Trophoblast cell (in vitro differentiated cells and primary cell): Measurements from ENCODE around the gene DHX35.
"Not testable (repeated sequence)": the region's sequence is repeated elsewhere in the genome, so short reads cannot be mapped to it uniquely, and the experiment has no call there.

Source experiments
- DNase-seq, 2 donors: peaks; one replicate each; pipeline ENCODE4 v3.0.0-alpha.2; 2016
- H2AFZ ChIP-seq: 2 replicates; pipeline ENCODE4 v1.6.1; 2013; ENCODE audit warnings: low read length, moderate library complexity, mild to moderate bottlenecking; ENCODE audit not compliant: insufficient read depth, poor library complexity
- H2AK5ac ChIP-seq: 2 replicates; pipeline ENCODE4 v1.6.1; 2013; ENCODE audit warnings: mild to moderate bottlenecking, low read length
- H2BK120ac ChIP-seq: 2 replicates; pipeline ENCODE4 v1.6.1; 2013; ENCODE audit warnings: low read length, mild to moderate bottlenecking, moderate library complexity; ENCODE audit not compliant: insufficient read depth, poor library complexity
- H2BK12ac ChIP-seq: 2 replicates; pipeline ENCODE4 v1.6.1; 2013; ENCODE audit warnings: mild to moderate bottlenecking, low read length, moderate library complexity
- H2BK5ac ChIP-seq: 2 replicates; pipeline ENCODE4 v1.6.1; 2013; ENCODE audit warnings: low read length, low read depth, moderate library complexity, mild to moderate bottlenecking; ENCODE audit not compliant: poor library complexity
- H3K14ac ChIP-seq: 2 replicates; pipeline ENCODE4 v1.6.1; 2013; ENCODE audit warnings: mild to moderate bottlenecking, low read length
- H3K18ac ChIP-seq: 2 replicates; pipeline ENCODE4 v1.6.1; 2013; ENCODE audit warnings: mild to moderate bottlenecking, low read length
- H3K23ac ChIP-seq: 2 replicates; pipeline ENCODE4 v1.6.1; 2013; ENCODE audit warnings: low read length
- H3K27ac ChIP-seq: 2 replicates; pipeline ENCODE4 v1.5.1; 2013; ENCODE audit warnings: low read depth, mild to moderate bottlenecking, inconsistent platforms, low read length, moderate library complexity
- H3K27me3 ChIP-seq: 2 replicates; pipeline ENCODE4 v1.6.1; 2013; ENCODE audit warnings: inconsistent platforms, mild to moderate bottlenecking, low read length, moderate library complexity; ENCODE audit not compliant: insufficient read depth
- H3K36me3 ChIP-seq, 2 experiments: 1 replicate in 1 of 2; 2 replicates in 1 of 2; pipeline ENCODE4 v1.6.1; 2013; ENCODE audit warnings: low read length in 2 of 2, mild to moderate bottlenecking in 2 of 2, moderate library complexity in 1 of 2; ENCODE audit not compliant: insufficient read depth in 2 of 2, control insufficient read depth in 1 of 2
- H3K4ac ChIP-seq: 2 replicates; pipeline ENCODE4 v1.6.1; 2013; ENCODE audit warnings: low read depth, mild to moderate bottlenecking, low read length, moderate library complexity
- H3K4me1 ChIP-seq, 2 experiments: 1 replicate in 1 of 2; 2 replicates in 1 of 2; pipeline ENCODE4 v1.6.1; 2013; ENCODE audit warnings: low read length in 2 of 2, mild to moderate bottlenecking in 2 of 2, moderate library complexity in 1 of 2; ENCODE audit not compliant: insufficient read depth in 2 of 2, control insufficient read depth in 1 of 2
- H3K4me2 ChIP-seq: 2 replicates; pipeline ENCODE4 v1.6.1; 2013; ENCODE audit warnings: inconsistent platforms, mild to moderate bottlenecking, low read length, moderate library complexity
- H3K4me3 ChIP-seq: 2 replicates; pipeline ENCODE4 v1.5.1; 2013; ENCODE audit warnings: mild to moderate bottlenecking, low read depth, low read length, inconsistent platforms
- H3K79me1 ChIP-seq: one replicate; pipeline ENCODE4 v1.6.1; 2013; ENCODE audit warnings: low read length
- H3K79me2 ChIP-seq: 2 replicates; pipeline ENCODE4 v1.6.1; 2013; ENCODE audit warnings: low read length, mild to moderate bottlenecking; ENCODE audit not compliant: control insufficient read depth, insufficient read depth, poor library complexity
- H3K9ac ChIP-seq: 2 replicates; pipeline ENCODE4 v1.6.1; 2013; ENCODE audit warnings: mild to moderate bottlenecking, low read length
- H3K9me3 ChIP-seq: 2 replicates; pipeline ENCODE4 v1.6.1; 2013; ENCODE audit warnings: low read depth, mild to moderate bottlenecking, control low read depth, inconsistent platforms, low read length; ENCODE audit not compliant: insufficient read depth
- H4K12ac ChIP-seq: 2 replicates; pipeline ENCODE4 v1.6.1; 2013; ENCODE audit warnings: low read depth, mild to moderate bottlenecking, low read length, moderate library complexity
- H4K8ac ChIP-seq: 2 replicates; pipeline ENCODE4 v1.6.1; 2013; ENCODE audit warnings: low read depth, mild to moderate bottlenecking, low read length, moderate library complexity
- H4K91ac ChIP-seq: one replicate; pipeline ENCODE4 v1.6.1; 2013; ENCODE audit warnings: low read depth, mild to moderate bottlenecking, low read length, moderate library complexity
- WGBS: extraction: QIAGEN DNeasy Blood & Tissue Kit; methylation state at CpG from one replicate; pipeline ENCODE4 v1.1.7; 2013; ENCODE audit warnings: missing lambda C conversion rate; ENCODE audit not compliant: insufficient read length, insufficient coverage; ENCODE audit errors: extremely low coverage; 5-methylcytosine and 5-hydroxymethylcytosine counted together

The DHX35 gene

GRCh38 chr20:38953630-38954340, 8.4 kb upstream of the DHX35 start:
- H4K91ac ChIP-seq, result no peak overlapping the region
- H2BK5ac ChIP-seq, result no peak overlapping the region
- H2AK5ac ChIP-seq, result no peak overlapping the region
- no peak overlapping the region for H2BK12ac ChIP-seq
- no peak overlapping the region for H2AFZ ChIP-seq
- no peak overlapping the region for H3K27ac ChIP-seq
- no peak overlapping the region for H3K4me2 ChIP-seq
- WGBS, result no CpG with 5 or more reads among the region's 8 CpGs
- no peak overlapping the region for H4K12ac ChIP-seq
- H3K4me1 ChIP-seq, result no peaks in the 10 kb centered on the region
- H3K79me1 ChIP-seq, result no peaks in the 10 kb centered on the region
- peaks cover 3% of the 10 kb centered on the region for H3K9me3 ChIP-seq
- no peak for DNase-seq
- peaks cover 22 to 23% of the 10 kb centered on the region in 2 experiments for H3K36me3 ChIP-seq
- H3K79me2 ChIP-seq, result no peaks in the 10 kb centered on the region
- no peaks in the 10 kb centered on the region for H3K27me3 ChIP-seq
- no peak overlapping the region for H2BK120ac ChIP-seq
- H3K4me3 ChIP-seq, result no peak overlapping the region
- no peak overlapping the region for H3K14ac ChIP-seq
- H3K18ac ChIP-seq, result no peak overlapping the region
- H3K4ac ChIP-seq, result no peak overlapping the region
- no peak overlapping the region for H3K9ac ChIP-seq
- no peak overlapping the region for H4K8ac ChIP-seq
- no peak overlapping the region for H3K23ac ChIP-seq

DNA sequence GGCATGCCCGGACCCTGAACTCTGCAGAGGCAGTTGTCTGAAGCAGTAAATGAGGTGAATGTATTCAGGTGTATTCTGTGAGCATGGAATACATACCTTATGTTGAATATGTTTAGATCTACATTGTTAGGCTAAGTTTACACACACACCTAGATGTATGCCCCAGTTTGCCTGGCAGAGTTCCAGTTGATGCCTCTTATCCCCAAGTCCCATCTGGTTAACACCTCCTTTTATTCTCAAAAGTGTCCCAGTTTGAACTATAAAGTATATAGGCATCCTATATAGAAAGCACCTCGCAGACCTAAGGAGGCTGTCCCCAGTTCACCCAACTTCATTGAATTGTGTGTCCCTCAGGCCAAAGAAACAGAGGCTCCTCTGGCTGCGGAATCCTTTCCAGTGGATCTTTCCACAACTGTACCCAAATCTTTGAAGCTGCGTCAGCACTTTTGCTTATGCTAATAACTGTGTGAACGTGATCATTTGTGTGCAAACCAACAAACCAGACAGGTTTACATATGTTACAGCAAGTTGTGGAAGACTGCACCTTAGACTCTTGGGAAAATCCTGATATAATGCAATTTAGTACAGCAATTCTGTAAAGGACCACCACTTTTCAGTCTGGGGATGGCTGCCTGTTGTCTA, 4.8 kb upstream of the DHX35 start:
- Histone ChIP-seq H4K91ac (no peak overlapping the region), H2BK120ac (no peak overlapping the region), H2AFZ (no peak overlapping the region), H3K36me3 (peaks cover 0 to under 1% of the 10 kb centered on the region in 2 experiments), H3K9me3 (no peaks in the 10 kb centered on the region), H3K27me3 (no peaks in the 10 kb centered on the region), H2AK5ac (no peak overlapping the region), H3K79me1 (peaks cover 6% of the 10 kb centered on the region), H3K79me2 (peaks cover 4% of the 10 kb centered on the region), H2BK12ac (no peak overlapping the region), H3K4me3 (no peak overlapping the region), H3K4ac (no peak overlapping the region), H3K4me2 (no peak overlapping the region), H4K12ac (no peak overlapping the region), H3K18ac (no peak overlapping the region), H3K27ac (no peak overlapping the region), H3K4me1 (peaks cover 3 to 4% of the 10 kb centered on the region in 2 experiments), H3K23ac (no peak overlapping the region), H2BK5ac (no peak overlapping the region), H3K9ac (no peak overlapping the region), H3K14ac (no peak overlapping the region), H4K8ac (no peak overlapping the region)
- no peak for DNase-seq
- WGBS, result no CpG with 5 or more reads among the region's 5 CpGs

GRCh38 chr20:38957915-38958485, 4.1 kb upstream of the DHX35 start:
- Histone ChIP-seq H2BK12ac (no peak overlapping the region), H2AFZ (no peak overlapping the region), H2BK120ac (no peak overlapping the region), H3K27me3 (no peaks in the 10 kb centered on the region), H3K9me3 (no peaks in the 10 kb centered on the region), H3K4me3 (no peak overlapping the region), H3K18ac (no peak overlapping the region), H4K91ac (no peak overlapping the region), H3K36me3 (no peaks in the 10 kb centered on the region), H2AK5ac (no peak overlapping the region), H3K4me2 (no peak overlapping the region), H3K14ac (no peak overlapping the region), H3K23ac (no peak overlapping the region), H3K9ac (no peak overlapping the region), H4K12ac (no peak overlapping the region), H3K4me1 (peaks cover 3 to 4% of the 10 kb centered on the region in 2 experiments), H3K27ac (no peak overlapping the region), H3K79me1 (peaks cover 9% of the 10 kb centered on the region), H3K79me2 (peaks cover 6% of the 10 kb centered on the region), H2BK5ac (no peak overlapping the region), H4K8ac (no peak overlapping the region), H3K4ac (no peak overlapping the region)
- WGBS, result no CpG with 5 or more reads among the region's 8 CpGs
- no peak for DNase-seq

DNA sequence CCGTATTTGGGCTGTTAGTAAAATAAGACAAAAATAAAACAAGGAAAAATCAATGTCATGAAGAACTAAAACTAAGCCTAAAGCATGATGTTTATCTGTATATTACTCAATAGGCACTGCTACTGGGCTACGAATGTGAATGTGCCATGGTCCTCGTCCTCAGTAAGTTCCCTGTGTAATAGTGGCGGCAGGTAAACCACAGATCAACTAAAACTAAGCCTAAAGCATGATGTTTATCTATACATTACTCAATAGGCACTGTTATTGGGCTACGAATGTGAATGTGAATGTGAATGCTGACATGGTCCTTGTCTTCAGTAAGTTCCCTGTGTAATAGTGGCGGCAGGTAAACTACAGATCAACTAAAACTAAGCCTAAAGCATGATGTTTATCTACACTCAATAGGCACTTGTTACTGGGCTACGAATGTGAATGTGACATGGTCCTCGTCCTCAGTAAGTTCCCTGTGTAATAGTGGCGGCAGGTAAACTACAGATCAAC, 1.9 kb upstream of the DHX35 start:
- H3K9ac ChIP-seq, H3K14ac ChIP-seq, H2BK5ac ChIP-seq, H2AK5ac ChIP-seq, H4K91ac ChIP-seq, H2AFZ ChIP-seq, H3K18ac ChIP-seq, H3K4me1 ChIP-seq, H3K27ac ChIP-seq, H3K4me3 ChIP-seq, H3K36me3 ChIP-seq, H3K79me2 ChIP-seq, H3K4ac ChIP-seq, H2BK120ac ChIP-seq, H3K4me2 ChIP-seq, H3K23ac ChIP-seq, H3K79me1 ChIP-seq, H4K8ac ChIP-seq, H2BK12ac ChIP-seq, H3K9me3 ChIP-seq, H4K12ac ChIP-seq, H3K27me3 ChIP-seq: not testable (repeated sequence)
- WGBS, result no CpG with 5 or more reads among the region's 9 CpGs
- DNase-seq, result peak; percentile 10 to 70
